Naive thymus-derived CD4-positive, alpha-beta T cell (primary cell): ENCODE measurements around the gene NRF1. TPM values are rescaled to one million over a fixed set of nuclear protein-coding genes. Genes with fewer than 3 reads are reported as not detected.
A peak's percentile ranks its signal among the peaks of the same experiment; 100 is the strongest.

ENCODE experiments used
- ATAC-seq: fragments of 150-1000 bp; cut with Tn5 transposase; 2 replicates; pipeline ENCODE4 v1.10.0; 2021; ENCODE audit warnings: mild to moderate bottlenecking, moderate library complexity
- CTCF ChIA-PET: fragments of 350-600 bp; sonication (Branson Sonifier 250); formaldehyde crosslinking; loops from one replicate; lab custom pipeline; 2021; ENCODE audit warnings: antibody characterized with exemption; lab: Charles Lee
- POLR2A ChIA-PET: fragments of 350-600 bp; sonication (Branson Sonifier 250); formaldehyde crosslinking; loops from one replicate; lab custom pipeline; 2021; ENCODE audit warnings: antibody characterized with exemption, inconsistent platforms; lab: Charles Lee
- DNase-seq, 9 donors: peaks; one replicate each; pipeline versions ENCODE4 v3.0.0 to v3.0.0-alpha.2; 2020 to 2022; ENCODE audit warnings: mixed read lengths in 1 of 9
- H3K27ac ChIP-seq: one replicate; pipeline ENCODE4 v1.7.0; 2013; ENCODE audit warnings: mild to moderate bottlenecking, low read depth, low read length, moderate library complexity
- H3K27me3 ChIP-seq, 2 donors: one replicate each; pipeline ENCODE4 v1.7.0; 2013; ENCODE audit warnings: low read length in 2 of 2, mild to moderate bottlenecking in 2 of 2, moderate library complexity in 2 of 2; ENCODE audit not compliant: control insufficient read depth in 2 of 2, insufficient read depth in 2 of 2
- H3K36me3 ChIP-seq, 3 experiments: 1 replicate in 2 of 3; 2 replicates in 1 of 3; pipeline ENCODE4 v1.7.0; 2013; ENCODE audit warnings: low read length in 3 of 3, mild to moderate bottlenecking in 3 of 3, moderate library complexity in 1 of 3; ENCODE audit not compliant: insufficient read depth in 3 of 3, control insufficient read depth in 2 of 3
- H3K4me1 ChIP-seq, 2 donors: one replicate each; pipeline ENCODE4 v1.7.0; 2013; ENCODE audit warnings: low read length in 2 of 2, mild to moderate bottlenecking in 2 of 2, moderate library complexity in 1 of 2; ENCODE audit not compliant: control insufficient read depth in 2 of 2, insufficient read depth in 2 of 2
- H3K4me3 ChIP-seq: 2 replicates; pipeline ENCODE4 v1.7.0; 2013; ENCODE audit warnings: mild to moderate bottlenecking, low read length
- H3K9me3 ChIP-seq, 3 experiments: 1 replicate in 2 of 3; 2 replicates in 1 of 3; pipeline ENCODE4 v1.7.0; 2013; ENCODE audit warnings: low read length in 3 of 3; ENCODE audit not compliant: control insufficient read depth in 2 of 3
- H3K27ac Mint-ChIP-seq, 9 donors: one replicate each; pipeline ENCODE4 v1.8.0; 2020 to 2022; ENCODE audit warnings: mixed read lengths in 9 of 9, mild to moderate bottlenecking in 8 of 9, moderate library complexity in 5 of 9, inconsistent platforms in 2 of 9
- H3K27me3 Mint-ChIP-seq, 5 donors: one replicate each; pipeline ENCODE4 v1.8.0; 2021 to 2022; ENCODE audit warnings: mixed read lengths in 5 of 5, mild to moderate bottlenecking in 1 of 5
- H3K36me3 Mint-ChIP-seq, 5 donors: one replicate each; pipeline ENCODE4 v1.8.0; 2020 to 2022; ENCODE audit warnings: mixed read lengths in 5 of 5, mild to moderate bottlenecking in 3 of 5, inconsistent platforms in 1 of 5
- H3K4me1 Mint-ChIP-seq, 7 donors: one replicate each; pipeline ENCODE4 v1.8.0; 2020 to 2022; ENCODE audit warnings: mixed read lengths in 7 of 7, mild to moderate bottlenecking in 3 of 7, inconsistent platforms in 1 of 7
- H3K4me3 Mint-ChIP-seq, 10 donors: one replicate each; pipeline ENCODE4 v1.8.0; 2020 to 2022; ENCODE audit warnings: mild to moderate bottlenecking in 10 of 10, mixed read lengths in 10 of 10, moderate library complexity in 6 of 10, inconsistent platforms in 2 of 10
- H3K9me3 Mint-ChIP-seq, 11 donors: one replicate each; pipeline ENCODE4 v1.8.0; 2020 to 2022; ENCODE audit warnings: mixed read lengths in 11 of 11, mild to moderate bottlenecking in 4 of 11, inconsistent platforms in 1 of 11, moderate library complexity in 1 of 11
- intact Hi-C, 2 donors: fragments of 100-400 bp; cut with micrococcal nuclease; formaldehyde crosslinking; loops; one replicate each; pipeline ENCODE4 v1.15.1; 2023
- polyA plus RNA-seq, 2 donors: library from polyadenylated mRNA; unstranded; fragments of 300-500 nt; fragmentation: Illumina TruSeq; gene quantifications; one replicate each; pipeline ENCODE4 v1.2.3, GENCODE V29; 2021
- total RNA-seq, 6 experiments: library from RNA in 5 of 6; stranded (reverse) in 5 of 6; gene quantifications; 1 replicate in 5 of 6; 2 replicates in 1 of 6; pipeline ENCODE4 v1.2.3 and lab custom pipeline; 2021 to 2026

Gene NRF1
- total and polyA plus RNA-seq, 7 experiments from 2014 or later = 24.7 to 49.3 (median 35.3) TPM

- Mint-ChIP-seq H3K4me3 (no peak overlapping the region), H3K4me1 (peaks cover 0 to 10% (median 5%) of the 10 kb centered on the region in 7 donors), H3K27me3 (peaks cover 15 to 37% (median 16%) of the 10 kb centered on the region in 5 donors), H3K27ac (no peak overlapping the region), H3K36me3 (no peaks in the 10 kb centered on the region), H3K9me3 (no peaks in the 10 kb centered on the region)
- ChIA-PET POLR2A (no interaction called here), CTCF (no interaction called here)
- Histone ChIP-seq H3K27me3 (peaks cover 0 to 4% of the 10 kb centered on the region in 2 donors), H3K36me3 (no peaks in the 10 kb centered on the region), H3K9me3 (no peaks in the 10 kb centered on the region), H3K4me3 (no peak overlapping the region), H3K4me1 (peaks cover 0 to 2% of the 10 kb centered on the region in 2 donors), H3K27ac (no peak overlapping the region)
- DNase-seq (no peak), ATAC-seq (no peak)
- intact Hi-C loops = no loop called here
Observed at GRCh38 chr7:129773871-129774270, 162.4 kb downstream of the NRF1 start.

GRCh38 chr7:129774359-129774758 is 162.8 kb downstream of the NRF1 start:
- intact Hi-C loops = no loop called here
- H3K4me1 Mint-ChIP-seq = peaks cover 0 to 10% (median 5%) of the 10 kb centered on the region in 7 donors
- peaks cover 15 to 39% (median 16%) of the 10 kb centered on the region in 5 donors for H3K27me3 Mint-ChIP-seq
- H3K27ac ChIP-seq = no peak overlapping the region
- no peaks in the 10 kb centered on the region for H3K36me3 ChIP-seq
- H3K4me1 ChIP-seq = peaks cover 0 to 7% of the 10 kb centered on the region in 2 donors
- peaks cover 0 to 5% of the 10 kb centered on the region in 2 donors for H3K27me3 ChIP-seq
- ATAC-seq = no peak
- no peak overlapping the region for H3K27ac Mint-ChIP-seq
- H3K9me3 Mint-ChIP-seq = no peaks in the 10 kb centered on the region
- no peaks in the 10 kb centered on the region for H3K9me3 ChIP-seq
- H3K36me3 Mint-ChIP-seq = no peaks in the 10 kb centered on the region
- H3K4me3 ChIP-seq = no peak overlapping the region
- POLR2A ChIA-PET = no interaction called here
- CTCF ChIA-PET = no interaction called here
- DNase-seq = no peak
- H3K4me3 Mint-ChIP-seq = no peak overlapping the region

- Mint-ChIP-seq H3K9me3 (no peaks in the 10 kb centered on the region), H3K27me3 (peaks cover 15 to 39% (median 16%) of the 10 kb centered on the region in 5 donors), H3K4me3 (no peak overlapping the region), H3K36me3 (no peaks in the 10 kb centered on the region), H3K27ac (no peak overlapping the region), H3K4me1 (peaks cover 0 to 10% (median 5%) of the 10 kb centered on the region in 7 donors)
- no peak overlapping the region for H3K27ac ChIP-seq
- no peaks in the 10 kb centered on the region for H3K9me3 ChIP-seq
- ATAC-seq (no peak), DNase-seq (no peak)
- H3K4me3 ChIP-seq = no peak overlapping the region
- CTCF ChIA-PET = no interaction called here
- intact Hi-C loops = no loop called here
- H3K4me1 ChIP-seq = peaks cover 0 to 8% of the 10 kb centered on the region in 2 donors
- H3K36me3 ChIP-seq = no peaks in the 10 kb centered on the region
- POLR2A ChIA-PET = no interaction called here
- peaks cover 0 to 5% of the 10 kb centered on the region in 2 donors for H3K27me3 ChIP-seq
Observed at GRCh38 chr7:129774871-129775694, 163.6 kb downstream of the NRF1 start.

- H3K36me3 ChIP-seq = no peaks in the 10 kb centered on the region
- no peak overlapping the region for H3K27ac ChIP-seq
- peaks cover under 1 to 13% of the 10 kb centered on the region in 2 donors for H3K4me1 ChIP-seq
- intact Hi-C loops = no loop called here
- H3K4me1 Mint-ChIP-seq = peaks cover 0 to 11% (median 5%) of the 10 kb centered on the region in 7 donors
- H3K9me3 Mint-ChIP-seq = peaks cover 0 to 2% (median 0%) of the 10 kb centered on the region in 11 donors
- peaks cover 15 to 42% (median 16%) of the 10 kb centered on the region in 5 donors for H3K27me3 Mint-ChIP-seq
- ChIA-PET POLR2A (no interaction called here), CTCF (interaction anchor here (0.6 kb wide), 1 partner anchor 257 kb away, joined by 3 read pairs; no protein-coding TSS in a partner anchor)
- no peak overlapping the region for H3K4me3 ChIP-seq
- peaks cover 0 to 10% of the 10 kb centered on the region in 2 donors for H3K27me3 ChIP-seq
- H3K27ac Mint-ChIP-seq = no peak overlapping the region
- no peak overlapping the region for H3K4me3 Mint-ChIP-seq
- DNase-seq = no peak
- no peak for ATAC-seq
- H3K9me3 ChIP-seq = no peaks in the 10 kb centered on the region
- H3K36me3 Mint-ChIP-seq = no peaks in the 10 kb centered on the region
Observed at GRCh38 chr7:129775695-129776361, 164.3 kb downstream of the NRF1 start.

- no peak overlapping the region for H3K27ac Mint-ChIP-seq
- no peaks in the 10 kb centered on the region for H3K9me3 ChIP-seq
- POLR2A ChIA-PET = no interaction called here
- intact Hi-C loops = no loop called here
- H3K27me3 Mint-ChIP-seq = peaks cover 19 to 47% (median 21%) of the 10 kb centered on the region in 5 donors
- CTCF ChIA-PET = interaction anchor here (0.6 kb wide), 1 partner anchor 257 kb away, joined by 3 read pairs; no protein-coding TSS in a partner anchor
- H3K4me1 Mint-ChIP-seq = peaks cover 4 to 16% (median 10%) of the 10 kb centered on the region in 7 donors
- no peak overlapping the region for H3K27ac ChIP-seq
- H3K9me3 Mint-ChIP-seq = peaks cover 0 to 2% (median 0%) of the 10 kb centered on the region in 11 donors
- peaks cover 2 to 16% of the 10 kb centered on the region in 2 donors for H3K27me3 ChIP-seq
- peaks cover 5 to 18% of the 10 kb centered on the region in 2 donors for H3K4me1 ChIP-seq
- H3K36me3 Mint-ChIP-seq = no peaks in the 10 kb centered on the region
- H3K36me3 ChIP-seq = no peaks in the 10 kb centered on the region
- no peak overlapping the region for H3K4me3 ChIP-seq
- ATAC-seq (no peak), DNase-seq (no peak)
- no peak overlapping the region for H3K4me3 Mint-ChIP-seq
Observed at GRCh38 chr7:129776362-129776722, 164.8 kb downstream of the NRF1 start.

- ChIA-PET CTCF (no interaction called here), POLR2A (no interaction called here)
- peaks cover 9 to 22% (median 18%) of the 10 kb centered on the region in 7 donors for H3K4me1 Mint-ChIP-seq
- peaks cover 23 to 56% (median 26%) of the 10 kb centered on the region in 5 donors for H3K27me3 Mint-ChIP-seq
- Histone ChIP-seq H3K4me3 (no peak overlapping the region), H3K9me3 (no peaks in the 10 kb centered on the region), H3K36me3 (no peaks in the 10 kb centered on the region), H3K27ac (no peak overlapping the region), H3K4me1 (peaks cover 13 to 28% of the 10 kb centered on the region in 2 donors), H3K27me3 (peaks cover 5 to 25% of the 10 kb centered on the region in 2 donors)
- peaks cover 0 to 3% (median 0%) of the 10 kb centered on the region in 11 donors for H3K9me3 Mint-ChIP-seq
- no peak overlapping the region for H3K27ac Mint-ChIP-seq
- DNase-seq (no peak), ATAC-seq (no peak)
- peak overlapping the region in 2 of 10 donors; percentile 58 to 87 for H3K4me3 Mint-ChIP-seq
- intact Hi-C loops = no loop called here
- no peaks in the 10 kb centered on the region for H3K36me3 Mint-ChIP-seq
Observed at GRCh38 chr7:129777195-129777844, 165.8 kb downstream of the NRF1 start.
